DOHH2 (cell line): ENCODE measurements around the gene TFAM.

Experiments
- H3F3A ChIP-seq: fragments of 200-600 bp; sonication (generic), shearing (Covaris generic); 2 replicates; pipeline ENCODE4 v1.6.0; 2016; ENCODE audit warnings: antibody characterized with exemption, mild to moderate bottlenecking; ENCODE audit not compliant: control insufficient read depth, insufficient read depth
- H3K27ac ChIP-seq: fragments of 200-600 bp; sonication (generic); 2 replicates; pipeline ENCODE4 v1.5.1; 2014; ENCODE audit warnings: low read depth, mild to moderate bottlenecking, low read length, moderate library complexity
- H3K27me3 ChIP-seq: fragments of 200-600 bp; sonication (generic); 2 replicates; pipeline ENCODE4 v1.6.1; 2014; ENCODE audit warnings: mild to moderate bottlenecking, low read length, mixed read lengths; ENCODE audit not compliant: control insufficient read depth
- H3K36me3 ChIP-seq: fragments of 200-600 bp; sonication (generic); 2 replicates; pipeline ENCODE4 v1.6.1; 2014; ENCODE audit warnings: mild to moderate bottlenecking, low read length, moderate library complexity, mixed read lengths; ENCODE audit not compliant: control insufficient read depth
- H3K4me1 ChIP-seq: fragments of 200-600 bp; sonication (generic); 2 replicates; pipeline ENCODE4 v1.6.1; 2014; ENCODE audit warnings: mild to moderate bottlenecking, low read length, mixed read lengths; ENCODE audit not compliant: control insufficient read depth
- H3K4me2 ChIP-seq: fragments of 200-600 bp; sonication (generic); 2 replicates; pipeline ENCODE4 v1.6.0; 2014; ENCODE audit warnings: mild to moderate bottlenecking, low read length, moderate library complexity
- H3K4me3 ChIP-seq: fragments of 200-600 bp; sonication (generic); 2 replicates; pipeline ENCODE4 v1.5.1; 2014; ENCODE audit warnings: mild to moderate bottlenecking, low read length, mixed read lengths
- H3K79me2 ChIP-seq: fragments of 200-600 bp; sonication (generic); 2 replicates; pipeline ENCODE4 v1.6.1; 2014; ENCODE audit warnings: mild to moderate bottlenecking, low read length, mixed read lengths; ENCODE audit not compliant: control insufficient read depth
- H3K9me2 ChIP-seq: fragments of 200-600 bp; sonication (generic); replicated peaks from 2 replicates; pipeline ENCODE4 v1.6.1; 2014; ENCODE audit warnings: mild to moderate bottlenecking, low read length, mixed read lengths; ENCODE audit not compliant: control insufficient read depth
- H3K9me3 ChIP-seq: fragments of 200-600 bp; sonication (generic); 2 replicates; pipeline ENCODE4 v1.6.1; 2014; ENCODE audit warnings: antibody characterized with exemption, low read length, mixed read lengths; ENCODE audit not compliant: control insufficient read depth, insufficient read depth
- H4K20me1 ChIP-seq: fragments of 200-600 bp; sonication (generic); 2 replicates; pipeline ENCODE4 v1.6.0; 2014; ENCODE audit warnings: low read depth, mild to moderate bottlenecking, antibody characterized with exemption, low read length, moderate library complexity; ENCODE audit not compliant: control insufficient read depth, insufficient read depth
- EZH2phosphoT487 ChIP-seq: fragments of 200-600 bp; sonication (generic); IDR thresholded peaks from 2 replicates; pipeline ENCODE4 v1.6.1; 2017; ENCODE audit warnings: borderline replicate concordance, mild to moderate bottlenecking, antibody characterized with exemption, low read length, moderate library complexity, mixed read lengths
- TF ChIP-seq, protein P1 (sequence below): fragments of 200-600 bp; sonication (generic); IDR thresholded peaks from one replicate; pipeline ENCODE4 v1.5.1; 2014; ENCODE audit warnings: antibody characterized with exemption, mild to moderate bottlenecking, low read depth, low read length; ENCODE audit not compliant: poor library complexity, severe bottlenecking

TFAM gene

DNA sequence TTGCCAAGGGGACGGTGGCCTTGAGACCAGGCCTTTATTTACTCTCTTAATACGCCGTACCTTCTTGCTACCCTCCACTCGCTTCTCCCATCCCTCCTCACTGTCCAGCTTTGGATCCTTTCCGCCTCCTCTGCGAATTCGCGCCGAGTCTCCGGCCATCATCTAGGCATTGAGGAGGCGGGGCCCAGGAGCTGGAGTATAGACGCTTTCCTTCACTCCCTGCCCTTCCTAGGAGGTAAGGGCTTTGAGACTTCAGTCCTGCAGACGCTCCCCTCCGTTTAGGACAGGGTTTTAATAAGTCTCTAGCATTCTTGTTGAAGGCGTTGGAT is 538 bp downstream of the TFAM start:
- Histone ChIP-seq H3F3A (no peaks in the 10 kb centered on the region; the same call in 1 of the 2 replicates), H3K36me3 (peaks cover 54% of the 10 kb centered on the region), H3K9me2 (no peaks in the 10 kb centered on the region), H3K4me3 (peak overlapping the region; percentile 98), H3K27ac (peak overlapping the region; percentile 56), H4K20me1 (peaks cover 20% of the 10 kb centered on the region; the same call in 1 of the 2 replicates), H3K79me2 (peaks cover 58% of the 10 kb centered on the region), H3K4me1 (peaks cover 31% of the 10 kb centered on the region), H3K9me3 (no peaks in the 10 kb centered on the region), H3K4me2 (peak overlapping the region; percentile 85), H3K27me3 (no peaks in the 10 kb centered on the region)
- no peak for TF ChIP-seq EZH2phosphoT487
- TF ChIP-seq, protein P1, sequence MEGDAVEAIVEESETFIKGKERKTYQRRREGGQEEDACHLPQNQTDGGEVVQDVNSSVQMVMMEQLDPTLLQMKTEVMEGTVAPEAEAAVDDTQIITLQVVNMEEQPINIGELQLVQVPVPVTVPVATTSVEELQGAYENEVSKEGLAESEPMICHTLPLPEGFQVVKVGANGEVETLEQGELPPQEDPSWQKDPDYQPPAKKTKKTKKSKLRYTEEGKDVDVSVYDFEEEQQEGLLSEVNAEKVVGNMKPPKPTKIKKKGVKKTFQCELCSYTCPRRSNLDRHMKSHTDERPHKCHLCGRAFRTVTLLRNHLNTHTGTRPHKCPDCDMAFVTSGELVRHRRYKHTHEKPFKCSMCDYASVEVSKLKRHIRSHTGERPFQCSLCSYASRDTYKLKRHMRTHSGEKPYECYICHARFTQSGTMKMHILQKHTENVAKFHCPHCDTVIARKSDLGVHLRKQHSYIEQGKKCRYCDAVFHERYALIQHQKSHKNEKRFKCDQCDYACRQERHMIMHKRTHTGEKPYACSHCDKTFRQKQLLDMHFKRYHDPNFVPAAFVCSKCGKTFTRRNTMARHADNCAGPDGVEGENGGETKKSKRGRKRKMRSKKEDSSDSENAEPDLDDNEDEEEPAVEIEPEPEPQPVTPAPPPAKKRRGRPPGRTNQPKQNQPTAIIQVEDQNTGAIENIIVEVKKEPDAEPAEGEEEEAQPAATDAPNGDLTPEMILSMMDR: no peak

DNA sequence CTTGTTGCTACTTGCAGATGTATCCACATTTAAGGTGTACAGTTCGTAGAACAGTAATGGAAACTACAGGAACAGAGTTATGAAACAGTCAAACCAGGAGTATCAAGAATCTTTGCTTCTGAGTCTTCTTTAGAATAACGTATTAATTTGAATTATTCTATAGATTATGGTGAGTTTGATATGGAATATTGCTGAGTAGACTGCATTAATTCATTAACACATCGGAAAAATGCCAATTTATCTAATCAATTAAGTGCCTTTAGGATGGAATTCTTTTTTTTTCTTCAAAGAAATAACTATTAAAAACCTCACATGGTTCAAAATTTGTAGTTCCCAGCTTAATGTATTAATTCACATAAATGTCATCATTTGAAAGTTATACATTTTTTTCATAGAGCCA is 3.8 kb downstream of the TFAM start:
- peaks cover 85% of the 10 kb centered on the region for H3K36me3 ChIP-seq
- H3K27ac ChIP-seq: no peak overlapping the region
- no peaks in the 10 kb centered on the region; the same call in 1 of the 2 replicates for H3F3A ChIP-seq
- H3K4me2 ChIP-seq: no peak overlapping the region
- H3K9me3 ChIP-seq: no peaks in the 10 kb centered on the region
- H3K9me2 ChIP-seq: no peaks in the 10 kb centered on the region
- H3K4me1 ChIP-seq: peaks cover 27% of the 10 kb centered on the region
- peaks cover 76% of the 10 kb centered on the region for H3K79me2 ChIP-seq
- H4K20me1 ChIP-seq: peaks cover 25% of the 10 kb centered on the region; the same call in 1 of the 2 replicates
- H3K27me3 ChIP-seq: no peaks in the 10 kb centered on the region
- TF ChIP-seq, protein P1: no peak
- no peak for TF ChIP-seq EZH2phosphoT487
- no peak overlapping the region for H3K4me3 ChIP-seq

DNA sequence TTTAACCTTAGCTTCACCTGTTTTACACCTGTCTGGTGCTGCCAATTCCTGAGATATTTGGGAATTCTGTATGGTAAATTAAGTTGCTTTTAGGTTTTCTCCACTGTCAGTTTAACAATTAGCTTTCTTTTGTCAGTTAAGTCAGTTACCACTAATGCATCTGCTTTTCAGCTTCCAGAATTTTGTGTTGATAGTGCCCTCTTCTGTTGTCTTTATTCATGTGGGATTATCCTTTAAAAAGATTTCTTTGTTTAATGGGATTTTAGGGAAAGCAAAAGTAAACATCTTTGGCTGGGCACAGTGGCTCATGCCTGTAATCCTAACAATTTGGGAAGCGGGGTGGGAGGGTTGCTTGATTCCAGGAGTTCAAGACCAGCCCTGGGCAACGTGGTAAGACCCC is 8.1 kb downstream of the TFAM start:
- H3K27me3 ChIP-seq: no peaks in the 10 kb centered on the region
- no peaks in the 10 kb centered on the region for H3K9me2 ChIP-seq
- no peaks in the 10 kb centered on the region for H3K4me1 ChIP-seq
- H4K20me1 ChIP-seq: peaks cover 5% of the 10 kb centered on the region; the same call in 1 of the 2 replicates
- H3K27ac ChIP-seq: no peak overlapping the region
- peaks cover 2% of the 10 kb centered on the region; the same call in 1 of the 2 replicates for H3F3A ChIP-seq
- peaks cover 40% of the 10 kb centered on the region for H3K79me2 ChIP-seq
- peaks cover 94% of the 10 kb centered on the region for H3K36me3 ChIP-seq
- no peaks in the 10 kb centered on the region for H3K9me3 ChIP-seq
- no peak overlapping the region for H3K4me2 ChIP-seq
- no peak overlapping the region for H3K4me3 ChIP-seq
- TF ChIP-seq, protein P1: no peak
- TF ChIP-seq EZH2phosphoT487: no peak
